OCI-M2 (cell line): Measurements from ENCODE around the gene SWT1.

ENCODE experiments used
- DNase-seq: peaks from one replicate; lab custom pipeline; 2025; ENCODE audit not compliant: unreplicated experiment; lab: John Stamatoyannopoulos, UW

The SWT1 gene

DNA sequence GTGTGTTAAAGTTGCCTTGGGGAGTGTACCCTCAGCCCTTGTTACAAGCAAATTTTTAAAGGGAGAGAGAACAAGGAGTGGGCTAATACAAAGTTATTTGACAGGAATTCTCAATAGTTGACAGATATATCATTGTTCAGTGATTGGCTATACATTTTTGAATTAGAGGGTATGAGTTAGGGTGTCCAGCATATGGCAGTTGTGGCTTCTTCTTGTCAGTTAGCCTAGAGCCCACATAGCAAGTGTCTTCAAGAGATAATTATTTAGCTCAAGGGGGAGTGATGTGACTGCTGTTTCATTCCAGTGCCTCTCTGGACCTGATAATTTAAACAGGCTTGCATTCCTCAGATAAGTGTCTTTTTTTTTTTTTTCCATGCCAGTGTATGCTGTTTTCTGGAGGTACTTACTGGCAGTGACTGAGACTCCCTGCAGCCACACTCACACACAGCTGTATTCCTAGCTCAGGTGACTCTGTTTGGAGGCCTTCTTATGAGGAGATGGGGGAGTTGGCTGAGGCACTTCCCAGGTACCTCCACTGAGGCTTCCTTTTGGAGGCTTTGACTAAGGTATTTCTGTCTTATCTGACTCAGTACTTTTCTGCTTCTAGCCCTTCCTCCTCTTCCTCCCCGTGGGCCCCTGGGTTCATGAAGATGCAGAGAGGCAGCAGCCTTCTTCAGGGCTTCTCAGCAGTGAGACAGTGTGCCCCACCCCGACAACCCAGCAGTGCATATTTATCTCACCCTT is 127.7 kb downstream of the SWT1 start:
- peak; percentile 98 for DNase-seq

- no peak for DNase-seq
Measured at GRCh38 chr1:185287451-185287850, 130.5 kb downstream of the SWT1 start.

- DNase-seq: no peak
Measured at GRCh38 chr1:185288435-185288834, 131.5 kb downstream of the SWT1 start.

- DNase-seq: no peak
Measured at GRCh38 chr1:185289880-185290279, 132.9 kb downstream of the SWT1 start.

DNA sequence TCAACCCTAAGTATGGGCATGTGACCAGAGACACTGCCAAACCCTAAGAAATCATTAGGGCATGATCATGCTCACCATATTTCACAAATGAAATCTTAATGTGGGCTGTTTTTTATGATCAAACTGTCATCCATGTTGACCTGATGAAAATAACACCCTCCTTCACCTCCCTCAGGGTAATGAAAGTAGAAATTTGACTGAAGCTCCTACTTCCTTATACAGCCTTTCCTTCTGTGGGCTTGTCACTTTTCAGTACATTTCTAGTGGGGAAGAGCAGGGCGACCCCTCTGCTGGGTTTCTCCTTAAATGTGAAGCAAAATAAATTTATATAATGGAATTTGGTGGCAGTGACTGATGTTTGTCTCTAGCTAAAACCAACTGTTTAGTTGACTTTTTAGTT is 134.2 kb downstream of the SWT1 start:
- no peak for DNase-seq

DNA sequence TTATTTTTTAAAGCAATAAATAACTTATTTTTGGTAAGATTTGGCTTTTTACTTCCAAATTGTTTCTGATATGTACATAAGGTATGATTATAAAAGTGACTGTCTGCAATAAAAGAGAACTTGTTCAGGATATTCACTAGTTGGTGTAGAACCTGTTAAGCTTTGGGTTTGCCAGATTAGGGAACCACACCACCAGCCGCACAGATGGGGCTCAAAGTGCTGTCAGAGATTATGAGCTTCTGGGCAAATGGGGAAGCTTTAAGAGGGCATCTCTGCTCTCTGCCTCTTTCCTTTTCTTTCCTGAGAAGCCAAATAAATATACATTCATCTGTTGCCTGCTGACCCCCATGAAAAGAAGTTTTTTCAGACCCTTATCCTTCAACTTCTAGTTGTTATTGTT is 134.7 kb downstream of the SWT1 start:
- peak; percentile 58 for DNase-seq

- no peak for DNase-seq
Measured at GRCh38 chr1:185292237-185292636, 135.3 kb downstream of the SWT1 start.

- DNase-seq: no peak
Measured at GRCh38 chr1:185293967-185294542, 137.1 kb downstream of the SWT1 start.

DNA sequence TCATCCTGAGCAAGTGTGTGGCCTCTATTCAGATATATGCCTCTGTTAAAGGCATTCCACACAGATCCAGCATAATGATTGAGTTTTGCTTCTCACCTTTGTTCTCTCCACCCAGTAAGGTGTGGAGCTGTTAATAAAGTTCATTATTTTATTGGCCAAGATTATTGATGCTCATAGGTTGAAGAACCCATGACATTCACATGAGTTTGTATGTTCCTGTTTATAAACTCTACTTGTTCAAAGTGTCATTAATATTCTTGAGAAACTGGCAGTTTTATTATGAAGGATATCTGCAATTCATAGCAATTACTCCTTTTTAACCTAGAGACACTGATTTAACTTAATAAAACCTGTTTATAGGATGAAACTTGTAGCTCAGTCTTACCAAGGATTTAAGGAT is 138.1 kb downstream of the SWT1 start:
- DNase-seq: no peak

- DNase-seq: no peak
Measured at GRCh38 chr1:185297982-185298381, 141.0 kb downstream of the SWT1 start.

DNA sequence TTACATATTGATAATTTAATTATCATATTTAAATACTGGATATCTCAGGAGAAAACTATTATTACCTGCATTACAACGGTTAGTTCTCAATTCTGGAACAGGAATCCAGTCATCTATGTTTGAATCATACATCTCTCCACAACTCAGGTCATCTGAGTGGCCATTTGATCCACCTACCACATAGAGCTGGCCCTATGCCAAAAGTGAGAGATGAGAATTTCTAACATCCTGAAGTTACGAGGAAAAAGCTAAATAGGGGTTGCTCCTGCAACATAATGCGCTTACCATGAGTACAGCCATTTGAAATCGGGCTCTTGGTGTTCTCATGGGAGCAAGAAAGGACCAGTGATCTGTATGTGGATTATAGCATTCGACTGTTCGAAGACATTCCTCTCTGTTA is 143.2 kb downstream of the SWT1 start:
- DNase-seq: no peak

GRCh38 chr1:185305419-185305818 is 148.5 kb downstream of the SWT1 start:
- no peak for DNase-seq

GRCh38 chr1:185308126-185308525 is 151.2 kb downstream of the SWT1 start:
- DNase-seq: no peak

DNA sequence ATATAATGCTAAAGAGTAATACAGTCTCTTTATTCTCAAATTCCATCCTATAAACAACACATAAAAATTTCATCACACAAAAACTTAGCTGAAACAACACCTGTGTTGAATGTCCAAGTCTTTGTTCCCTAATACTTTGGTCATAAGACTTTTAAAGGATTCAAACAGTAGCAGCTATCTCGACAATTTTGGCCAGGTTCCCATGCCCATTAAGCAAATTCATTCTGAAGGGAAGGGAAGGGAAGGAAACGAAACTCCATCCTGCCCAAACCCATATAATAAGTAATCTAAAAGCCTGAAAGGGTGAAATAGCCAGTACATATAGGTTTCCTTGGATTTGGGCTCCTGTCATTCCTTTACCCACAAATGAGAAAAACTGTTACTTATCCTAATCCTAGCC is 152.6 kb downstream of the SWT1 start:
- no peak for DNase-seq

GRCh38 chr1:185311589-185312225 is 154.7 kb downstream of the SWT1 start:
- no peak for DNase-seq

DNA sequence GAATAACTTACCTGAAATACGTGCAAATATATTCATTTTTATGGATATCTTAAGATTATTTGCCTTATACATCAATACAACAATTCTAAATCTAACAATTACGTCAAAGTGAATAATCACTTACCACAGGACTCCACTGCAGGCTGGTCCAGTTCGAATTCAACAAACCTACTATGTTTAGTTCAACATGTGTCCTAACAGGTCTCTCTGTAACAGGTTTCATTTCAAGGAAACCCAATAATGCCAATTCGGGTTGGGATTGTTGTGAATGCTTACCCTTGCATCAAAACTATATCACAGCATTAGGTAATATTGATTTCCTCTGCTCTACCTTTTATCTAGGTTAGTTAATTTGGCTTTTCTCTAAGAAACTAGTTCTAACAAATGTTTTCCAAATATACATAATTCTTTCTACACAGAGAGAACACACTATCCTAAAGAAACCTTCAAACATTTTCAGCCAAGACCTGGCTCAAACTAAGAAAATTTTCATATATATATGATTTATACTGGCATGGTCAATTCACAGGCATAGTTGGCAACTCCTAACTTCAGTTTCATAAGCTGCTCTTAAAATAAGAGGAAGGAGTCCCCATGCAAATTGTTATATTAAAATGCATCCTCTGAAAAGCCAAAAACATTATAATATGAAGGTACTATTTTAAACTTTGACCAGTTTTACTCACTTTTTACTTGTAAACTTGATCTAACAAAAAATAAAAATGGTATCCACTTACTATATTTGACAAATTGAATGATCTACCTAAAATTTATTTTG is 155.6 kb downstream of the SWT1 start:
- DNase-seq: no peak

DNA sequence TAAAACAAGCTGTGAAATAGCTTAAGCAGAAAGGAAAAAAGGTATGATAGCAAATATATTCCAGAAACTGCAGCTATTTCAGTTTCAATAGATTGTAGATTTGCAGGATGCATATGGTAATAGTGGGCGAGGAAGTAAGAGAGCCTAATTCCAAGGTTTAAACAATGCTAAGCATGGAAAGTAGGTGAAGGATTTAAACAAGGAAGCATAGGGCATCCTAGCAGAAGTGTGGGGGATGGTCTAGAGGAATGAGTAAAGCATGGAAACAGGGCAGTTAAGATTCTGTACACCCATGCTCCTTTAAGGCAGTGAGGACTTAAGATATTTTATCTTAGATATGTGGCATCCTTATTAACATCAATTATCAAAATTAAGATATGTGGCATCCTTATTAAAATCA is 157.4 kb downstream of the SWT1 start:
- no peak for DNase-seq

DNA sequence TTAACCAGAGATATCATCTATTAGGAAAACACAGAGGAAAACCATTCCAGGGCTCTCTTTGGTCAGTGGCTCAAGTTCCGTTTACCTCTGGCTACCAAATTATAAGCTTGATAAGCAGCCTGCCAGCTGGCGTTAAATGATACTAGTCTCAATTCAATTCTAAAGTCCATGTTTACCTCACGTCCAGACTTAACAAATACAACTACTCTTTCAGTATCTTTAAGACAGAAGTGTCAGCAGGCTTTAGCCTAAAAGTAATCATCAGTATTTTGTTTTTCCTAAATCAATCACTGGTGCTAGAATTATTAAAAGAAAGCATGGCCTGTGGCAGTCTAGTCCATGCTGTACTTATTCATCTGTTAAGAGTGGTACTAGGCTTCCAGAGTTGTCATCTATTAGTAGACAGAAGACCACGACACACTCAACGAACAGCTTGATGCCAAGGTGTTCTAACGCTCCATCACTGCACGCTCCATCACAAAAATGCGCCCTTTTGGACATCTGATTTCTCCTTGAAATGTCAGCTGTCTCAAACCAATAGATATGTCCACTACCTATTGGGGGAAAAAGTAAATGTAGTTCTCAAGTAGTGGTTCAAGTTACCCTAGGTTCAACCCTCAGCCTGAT is 158.6 kb downstream of the SWT1 start:
- no peak for DNase-seq

DNA sequence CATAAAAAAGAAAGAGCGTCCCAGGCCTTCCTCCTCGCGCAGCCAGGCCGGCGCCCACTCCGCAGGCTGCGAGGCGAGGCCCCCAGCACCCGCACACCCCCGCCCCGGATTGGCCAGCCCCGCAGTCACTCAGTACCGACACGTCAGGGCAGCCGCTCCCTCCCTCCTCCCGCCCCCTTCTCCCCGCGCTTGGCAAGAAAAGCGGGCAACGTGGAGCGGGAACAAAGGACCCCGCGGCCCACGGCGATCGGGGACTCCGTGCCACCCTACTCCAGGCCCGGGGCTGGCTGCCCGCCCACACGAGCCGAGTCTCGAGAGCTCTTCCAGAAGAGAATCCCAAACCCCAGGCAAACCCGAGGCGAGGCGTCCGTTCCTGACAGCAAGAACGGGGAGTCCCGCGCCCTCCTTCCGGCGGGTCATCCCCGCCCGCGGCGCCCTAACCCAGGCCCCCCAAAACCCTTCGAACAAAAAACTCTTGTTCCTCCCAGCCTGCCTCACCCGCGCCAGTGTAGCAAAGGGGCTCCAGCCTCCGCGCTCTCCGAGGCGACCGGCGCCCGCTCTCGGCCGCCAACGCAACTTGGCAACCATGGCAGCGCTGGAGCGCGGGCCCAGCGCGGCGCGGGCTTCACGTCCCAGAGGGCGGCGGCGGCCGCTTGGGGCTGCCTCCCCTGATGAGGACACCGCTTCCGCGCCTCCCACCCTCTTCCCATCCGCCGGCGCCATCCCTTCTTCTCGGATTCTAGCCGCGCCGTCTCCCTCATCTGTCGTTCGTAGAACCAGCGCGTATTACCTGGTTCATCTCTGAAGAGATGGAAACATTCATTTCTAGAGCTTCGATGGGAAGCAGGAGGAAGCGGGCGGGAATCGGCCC is 159.4 kb downstream of the SWT1 start:
- no peak for DNase-seq
